Mesothelial cell of epicardium (in vitro differentiated cells): ENCODE data around the gene ERN2. TPM values are rescaled to one million over a fixed set of nuclear protein-coding genes. Genes with fewer than 3 reads are reported as not detected.
A peak's percentile ranks its signal among the peaks of the same experiment; 100 is the strongest.

Experiments used
- DNase-seq, 2 experiments: peaks; one replicate each; pipeline ENCODE4 v3.0.0; 2021; ENCODE audit warnings: low spot score in 2 of 2; ENCODE audit not compliant: unreplicated experiment in 2 of 2
- H3K27ac Mint-ChIP-seq: 2 replicates; pipeline ENCODE4 v1.8.0; 2021; ENCODE audit warnings: mixed read lengths
- H3K27me3 Mint-ChIP-seq: 2 replicates; pipeline ENCODE4 v1.8.0; 2021; ENCODE audit warnings: low read depth, mixed read lengths
- H3K36me3 Mint-ChIP-seq: 2 replicates; pipeline ENCODE4 v1.8.0; 2021; ENCODE audit warnings: mixed read lengths
- H3K4me1 Mint-ChIP-seq: 2 replicates; pipeline ENCODE4 v1.8.0; 2021; ENCODE audit warnings: mixed read lengths
- H3K4me3 Mint-ChIP-seq: 2 replicates; pipeline ENCODE4 v1.8.0; 2021; ENCODE audit warnings: mild to moderate bottlenecking, moderate library complexity, mixed read lengths
- H3K9me3 Mint-ChIP-seq: 2 replicates; pipeline ENCODE4 v1.8.0; 2021; ENCODE audit warnings: mixed read lengths
- total RNA-seq: library from RNA; stranded (reverse); gene quantifications from 3 replicates; pipeline ENCODE4 v1.2.1, GENCODE V29; 2021
- TF ChIP-seq, protein P1 (sequence below): fragments of 200-600 bp; sonication (generic); IDR thresholded peaks from one replicate; pipeline ENCODE4 v1.5.0; 2021; ENCODE audit warnings: antibody characterized with exemption; ENCODE audit not compliant: unreplicated experiment

ERN2 gene
- total RNA-seq, 1 donor from 2014 or later = 0.31 TPM

DNA sequence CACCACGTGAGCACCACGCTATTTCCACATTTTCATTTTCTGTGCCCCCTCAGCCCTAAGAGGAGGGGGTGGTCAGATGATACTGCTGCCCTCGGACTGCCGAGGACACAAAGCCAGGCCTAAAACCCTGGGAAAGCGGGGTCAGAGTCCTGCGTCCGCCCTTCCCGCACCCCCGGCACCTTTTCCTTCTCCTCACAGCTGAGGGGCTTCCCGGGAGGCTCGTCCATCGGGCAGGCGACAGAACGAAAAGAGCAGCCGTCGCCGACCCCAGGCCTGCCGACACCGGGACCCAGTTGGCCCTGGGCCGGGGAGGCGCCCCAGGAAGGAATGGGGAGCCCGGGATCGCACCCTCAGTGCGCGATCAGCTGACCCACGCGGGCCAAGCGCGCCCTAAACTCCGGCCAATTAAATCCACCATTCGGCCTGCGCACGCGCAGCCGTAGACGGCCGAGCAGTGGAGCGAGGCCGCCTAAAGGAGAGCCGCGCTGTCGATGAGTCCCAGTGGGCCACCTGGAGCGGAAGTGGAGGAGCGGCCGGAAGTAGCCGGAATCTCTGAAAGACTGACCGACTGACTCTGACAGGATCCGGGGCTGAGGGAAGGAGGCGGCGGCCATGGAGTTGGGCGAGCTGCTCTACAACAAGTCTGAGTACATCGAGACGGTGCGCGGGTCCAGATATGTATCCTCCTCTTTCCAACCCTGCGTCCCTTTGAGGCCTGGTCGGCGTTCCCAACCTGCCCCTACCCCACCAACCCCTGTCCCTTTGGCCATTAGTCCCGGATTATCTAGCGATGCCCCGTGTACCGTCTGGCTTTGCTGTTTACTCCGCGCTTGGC, 71.9 kb downstream of the ERN2 start, which contains the start of the genes DCTN5 and PALB2:
Gene DCTN5 (plus strand): TSS at position 536 of the 835 bp plus-strand sequence. CDS start 77 bp downstream, at position 613.
Gene PALB2 (minus strand): TSS at position 380 of the 835 bp plus-strand sequence. CDS start 153 bp downstream, at position 227.
- Mint-ChIP-seq H3K4me3 (peak within 1 kb of the TSS; percentile 99), H3K9me3 (peaks cover 5% of the 10 kb centered on the region), H3K27ac (peak within 1 kb of the TSS; percentile 97), H3K36me3 (peaks cover 12% of the 10 kb centered on the region), H3K4me1 (peaks cover 18% of the 10 kb centered on the region), H3K27me3 (no peaks in the 10 kb centered on the region)
- TF ChIP-seq, protein P1, sequence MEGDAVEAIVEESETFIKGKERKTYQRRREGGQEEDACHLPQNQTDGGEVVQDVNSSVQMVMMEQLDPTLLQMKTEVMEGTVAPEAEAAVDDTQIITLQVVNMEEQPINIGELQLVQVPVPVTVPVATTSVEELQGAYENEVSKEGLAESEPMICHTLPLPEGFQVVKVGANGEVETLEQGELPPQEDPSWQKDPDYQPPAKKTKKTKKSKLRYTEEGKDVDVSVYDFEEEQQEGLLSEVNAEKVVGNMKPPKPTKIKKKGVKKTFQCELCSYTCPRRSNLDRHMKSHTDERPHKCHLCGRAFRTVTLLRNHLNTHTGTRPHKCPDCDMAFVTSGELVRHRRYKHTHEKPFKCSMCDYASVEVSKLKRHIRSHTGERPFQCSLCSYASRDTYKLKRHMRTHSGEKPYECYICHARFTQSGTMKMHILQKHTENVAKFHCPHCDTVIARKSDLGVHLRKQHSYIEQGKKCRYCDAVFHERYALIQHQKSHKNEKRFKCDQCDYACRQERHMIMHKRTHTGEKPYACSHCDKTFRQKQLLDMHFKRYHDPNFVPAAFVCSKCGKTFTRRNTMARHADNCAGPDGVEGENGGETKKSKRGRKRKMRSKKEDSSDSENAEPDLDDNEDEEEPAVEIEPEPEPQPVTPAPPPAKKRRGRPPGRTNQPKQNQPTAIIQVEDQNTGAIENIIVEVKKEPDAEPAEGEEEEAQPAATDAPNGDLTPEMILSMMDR = no peak
- peak; percentile 82 to 85 for DNase-seq

DNA sequence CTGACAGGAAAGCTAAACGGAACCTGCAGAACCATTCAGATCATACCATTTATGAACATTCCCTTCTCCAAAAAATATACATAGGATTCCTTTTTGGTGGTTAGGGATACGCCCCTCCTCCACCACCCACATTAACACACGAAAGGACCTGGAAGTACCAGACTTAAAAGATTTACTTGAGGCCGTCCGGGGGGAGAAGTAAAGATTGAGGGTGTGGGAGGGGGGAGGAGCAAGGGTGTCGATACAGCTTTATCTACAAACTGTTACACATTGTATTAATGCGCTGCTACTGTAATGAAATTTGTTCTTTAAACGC, 72.4 kb downstream of the ERN2 start:
- Mint-ChIP-seq H3K9me3 (no peaks in the 10 kb centered on the region), H3K36me3 (peaks cover 10% of the 10 kb centered on the region), H3K27me3 (no peaks in the 10 kb centered on the region), H3K4me3 (peak overlapping the region; percentile 99), H3K4me1 (peaks cover 18% of the 10 kb centered on the region), H3K27ac (peak overlapping the region; percentile 91)
- no peak for DNase-seq
- TF ChIP-seq, protein P1 = no peak

Other genes starting within 250 kb of the ERN2 start
- gene GGA2, start 202.7 kb downstream of the ERN2 start, total RNA-seq = 98.7 to 102 TPM (median 101 TPM) in 3 replicates
- 29.0 to 35.6 TPM (median 32.5 TPM) in 3 replicates for gene EARS2, start 155.9 kb downstream of the ERN2 start, total RNA-seq
- gene UBFD1, start 155.5 kb downstream of the ERN2 start, total RNA-seq = 99.6 to 114 TPM (median 109 TPM) in 3 replicates
- 61.0 to 66.7 TPM (median 63.7 TPM) in 3 replicates for gene NDUFAB1, start 116.9 kb downstream of the ERN2 start, total RNA-seq
- gene PALB2, start 71.9 kb downstream of the ERN2 start, total RNA-seq = 15.4 to 15.6 TPM (median 15.6 TPM) in 3 replicates
- 74.1 to 77.7 TPM (median 77.5 TPM) in 3 replicates for gene DCTN5, start 71.8 kb downstream of the ERN2 start, total RNA-seq
- gene PLK1, start 34.3 kb downstream of the ERN2 start, total RNA-seq = 22.3 to 24.2 TPM (median 23.8 TPM) in 3 replicates
- not detected in 3 replicates for gene CHP2, start 41.8 kb upstream of the ERN2 start, total RNA-seq
- 0.27 to 0.38 TPM (median 0.27 TPM) in 3 replicates for gene PRKCB, start 122.8 kb upstream of the ERN2 start, total RNA-seq